Uterus (tissue), 4 donors: ENCODE measurements around the gene SAP30L. TPM values are rescaled to one million over a fixed set of nuclear protein-coding genes. Genes with fewer than 3 reads are reported as not detected.

Experiments used
- DNase-seq, 2 donors: peaks; one replicate each; pipeline ENCODE4 v3.0.0-alpha.2; 2019 to 2020
- H3K27ac ChIP-seq, 2 donors: fragments of 200-600 bp; sonication (generic); 1 replicate in 1 of 2; 2 replicates in 1 of 2; pipeline ENCODE4 v1.5.1; 2016 to 2018
- H3K27me3 ChIP-seq, 2 donors: fragments of 200-600 bp; sonication (generic); one replicate each; pipeline ENCODE4 v1.5.1; 2018 to 2019; ENCODE audit warnings: control low read depth in 1 of 2
- H3K36me3 ChIP-seq, 2 donors: fragments of 200-600 bp; sonication (generic); one replicate each; pipeline ENCODE4 v1.5.1; 2019; ENCODE audit warnings: control low read depth in 1 of 2
- H3K4me1 ChIP-seq, 2 donors: fragments of 200-600 bp; sonication (generic); one replicate each; pipeline ENCODE4 v1.5.1; 2018 to 2019; ENCODE audit warnings: control low read depth in 1 of 2
- H3K4me3 ChIP-seq, 2 donors: fragments of 200-600 bp; sonication (generic); 1 replicate in 1 of 2; 2 replicates in 1 of 2; pipeline ENCODE4 v1.5.1; 2018 to 2019; ENCODE audit warnings: mild to moderate bottlenecking in 1 of 2
- H3K9me3 ChIP-seq, 2 donors: fragments of 200-600 bp; sonication (generic); one replicate each; pipeline ENCODE4 v1.5.1; 2019; ENCODE audit warnings: control low read depth in 1 of 2
- CTCF ChIP-seq, 4 experiments: fragments of 200-600 bp in 2 of 4; fragments of 450-650 bp in 2 of 4; sonication (generic) in 2 of 4; IDR thresholded peaks; one replicate each; pipeline ENCODE4 v1.5.1; 2016 to 2019; ENCODE audit warnings: antibody characterized with exemption in 4 of 4, mild to moderate bottlenecking in 2 of 4, moderate library complexity in 1 of 4
- POLR2A ChIP-seq, 2 donors: fragments of 450-650 bp; IDR thresholded peaks; one replicate each; pipeline ENCODE4 v1.6.1; 2016; ENCODE audit warnings: antibody characterized with exemption in 2 of 2, mild to moderate bottlenecking in 1 of 2, moderate library complexity in 1 of 2
- intact Hi-C: fragments of 100-400 bp; cut with DNase I; formaldehyde crosslinking; loops from one replicate; pipeline ENCODE4 v1.15.1; 2023; ENCODE audit warnings: low total_unique reads
- total RNA-seq, 4 donors: library from RNA; depleted of rRNA in 3 of 4; stranded (reverse); fragments of >200 nt in 3 of 4; gene quantifications; one replicate each; pipeline versions ENCODE4 v1.1.0 to v1.2.4, GENCODE V29; 2014 to 2023
- donor health status: DM: yes; HTN: yes; CAD: no.

SAP30L gene
- total RNA-seq, 4 donors from 2014 or later = 9.5 to 61.7 (median 31.2) TPM

GRCh38 chr5:154418344-154418820 lies 27.4 kb upstream of the SAP30L start:
- H3K27ac ChIP-seq = no peak overlapping the region
- H3K36me3 ChIP-seq = no peaks in the 10 kb centered on the region
- no peak overlapping the region for H3K4me3 ChIP-seq
- H3K4me1 ChIP-seq = no peaks in the 10 kb centered on the region
- DNase-seq = no peak
- no peaks in the 10 kb centered on the region for H3K9me3 ChIP-seq
- intact Hi-C loops = no loop called here
- no peaks in the 10 kb centered on the region for H3K27me3 ChIP-seq
- TF ChIP-seq CTCF (IDR thresholded peaks at IDR 0.05) = no peak
- no peak for TF ChIP-seq POLR2A (IDR thresholded peaks at IDR 0.05)

GRCh38 chr5:154419236-154419635 lies 26.6 kb upstream of the SAP30L start:
- H3K4me1 ChIP-seq = no peaks in the 10 kb centered on the region
- no peaks in the 10 kb centered on the region for H3K36me3 ChIP-seq
- DNase-seq = no peak
- H3K27ac ChIP-seq = no peak overlapping the region
- no peaks in the 10 kb centered on the region for H3K9me3 ChIP-seq
- TF ChIP-seq CTCF (IDR thresholded peaks at IDR 0.05) (no peak), POLR2A (IDR thresholded peaks at IDR 0.05) (no peak)
- no peak overlapping the region for H3K4me3 ChIP-seq
- intact Hi-C loops = no loop called here
- no peaks in the 10 kb centered on the region for H3K27me3 ChIP-seq

- no peak for DNase-seq
- no peak overlapping the region for H3K27ac ChIP-seq
- TF ChIP-seq CTCF (IDR thresholded peaks at IDR 0.05) = no peak
- TF ChIP-seq POLR2A (IDR thresholded peaks at IDR 0.05) = no peak
- no peaks in the 10 kb centered on the region for H3K36me3 ChIP-seq
- intact Hi-C loops = no loop called here
- H3K27me3 ChIP-seq = no peaks in the 10 kb centered on the region
- H3K4me3 ChIP-seq = no peak overlapping the region
- no peaks in the 10 kb centered on the region for H3K9me3 ChIP-seq
- no peaks in the 10 kb centered on the region for H3K4me1 ChIP-seq
Observed at GRCh38 chr5:154421868-154422267, 23.9 kb upstream of the SAP30L start.

GRCh38 chr5:154422298-154422697 lies 23.5 kb upstream of the SAP30L start:
- Histone ChIP-seq H3K9me3 (no peaks in the 10 kb centered on the region), H3K4me3 (no peak overlapping the region), H3K27ac (no peak overlapping the region), H3K27me3 (no peaks in the 10 kb centered on the region), H3K4me1 (no peaks in the 10 kb centered on the region), H3K36me3 (no peaks in the 10 kb centered on the region)
- no peak for TF ChIP-seq POLR2A (IDR thresholded peaks at IDR 0.05)
- no peak for TF ChIP-seq CTCF (IDR thresholded peaks at IDR 0.05)
- intact Hi-C loops = no loop called here
- no peak for DNase-seq

- H3K4me1 ChIP-seq = no peaks in the 10 kb centered on the region
- no peaks in the 10 kb centered on the region for H3K9me3 ChIP-seq
- intact Hi-C loops = no loop called here
- TF ChIP-seq CTCF (IDR thresholded peaks at IDR 0.05) (no peak), POLR2A (IDR thresholded peaks at IDR 0.05) (no peak)
- H3K27ac ChIP-seq = no peak overlapping the region
- DNase-seq = no peak
- no peaks in the 10 kb centered on the region for H3K36me3 ChIP-seq
- H3K27me3 ChIP-seq = no peaks in the 10 kb centered on the region
- H3K4me3 ChIP-seq = no peak overlapping the region
Observed at GRCh38 chr5:154428208-154428607, 17.6 kb upstream of the SAP30L start.
